GM18498 (cell line): ENCODE data around the gene CNTN4.
"Not testable (repeated sequence)": the region's sequence is repeated elsewhere in the genome, so short reads cannot be mapped to it uniquely, and the experiment has no call there.

Experiments
- ATAC-seq: cut with Tn5 transposase; IDR thresholded peaks from one replicate; pipeline ENCODE4 v1.9.1; 2021; ENCODE audit warnings: mild to moderate bottlenecking, moderate library complexity; ENCODE audit not compliant: unreplicated experiment

Gene CNTN4

DNA sequence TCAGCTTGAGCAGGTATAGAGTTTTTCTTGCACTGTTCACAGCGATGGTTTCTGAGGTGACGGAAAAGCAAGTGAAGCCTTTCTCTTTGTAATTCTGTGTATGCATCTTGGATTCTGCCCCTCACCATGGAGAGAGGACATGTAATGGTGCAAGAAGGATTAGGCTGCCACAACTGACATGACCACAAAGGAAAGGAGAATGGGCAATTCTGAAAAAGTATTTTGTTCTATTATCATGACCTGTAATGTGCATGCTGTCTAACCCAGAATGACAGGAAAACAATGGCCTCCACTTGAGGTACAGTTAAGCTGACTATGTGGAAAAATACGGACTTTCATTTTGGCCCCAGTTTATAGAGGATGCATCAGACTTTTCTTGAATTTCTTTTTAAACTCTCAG lies 784.6 kb downstream of the CNTN4 start:
- ATAC-seq = no peak

DNA sequence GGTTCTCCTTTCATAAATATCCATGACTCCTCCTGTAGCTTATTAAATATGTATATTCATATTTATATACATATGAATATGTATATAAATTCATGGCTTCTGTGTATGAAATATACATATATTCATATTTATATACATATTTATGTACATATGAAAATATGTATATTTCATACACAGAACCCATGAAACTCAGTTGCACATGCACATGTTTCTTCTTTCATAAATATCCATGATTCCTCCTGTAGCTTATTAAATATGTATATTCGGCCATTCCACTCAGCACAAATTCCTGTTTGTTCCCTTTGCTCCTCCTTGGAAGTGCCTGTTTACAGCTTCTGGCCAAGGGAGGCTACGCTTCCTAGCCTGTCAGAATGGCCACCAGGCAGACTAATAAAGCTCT lies 789.9 kb downstream of the CNTN4 start:
- no peak for ATAC-seq

DNA sequence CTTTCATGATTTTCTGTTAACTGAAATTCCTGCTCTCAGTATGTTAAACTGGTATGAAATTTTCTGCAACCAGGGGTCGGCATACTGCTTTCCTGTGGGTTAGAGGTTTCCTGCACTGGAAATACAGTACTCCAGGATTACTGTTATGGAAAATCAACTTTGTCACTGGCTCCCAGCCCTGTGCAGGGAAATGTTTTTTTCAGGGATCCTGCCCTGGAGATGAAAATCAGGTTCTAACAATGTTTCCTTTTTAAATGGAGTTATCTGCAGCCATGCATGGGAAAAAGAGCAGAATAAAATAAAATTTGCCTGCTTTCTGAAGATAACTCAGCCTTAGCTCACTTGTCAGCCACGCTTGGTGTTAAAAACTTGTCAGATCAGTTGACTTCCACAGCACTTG lies 791.1 kb downstream of the CNTN4 start:
- ATAC-seq = no peak

DNA sequence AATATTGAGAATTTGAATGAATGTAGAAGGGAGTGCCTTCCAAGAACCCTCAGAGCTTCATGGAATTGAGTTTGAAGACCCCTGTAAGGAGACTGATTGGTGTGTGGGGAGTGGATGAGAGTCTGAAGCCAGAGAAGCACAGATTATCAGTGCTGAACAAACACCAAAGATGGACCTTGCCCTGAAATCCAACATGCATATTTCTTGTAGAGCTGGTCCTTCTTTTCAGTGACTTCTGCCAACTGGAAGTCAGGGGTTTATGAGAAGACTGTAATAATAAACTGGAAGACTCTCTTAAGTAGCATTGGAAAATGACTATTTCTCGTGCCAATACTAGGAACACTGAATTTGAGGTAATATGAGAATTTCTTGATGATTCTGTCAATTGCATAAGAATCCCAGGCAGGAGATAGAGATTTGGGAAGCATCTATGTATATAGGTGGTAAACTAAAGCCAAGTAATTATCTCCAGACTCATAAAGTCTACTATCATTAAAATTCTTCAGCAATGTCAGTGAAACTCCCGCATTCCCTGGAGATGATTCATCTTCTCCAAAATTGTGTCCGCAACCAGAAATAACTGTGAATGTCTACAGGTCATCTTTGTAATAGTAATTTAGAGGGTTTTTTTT lies 797.8 kb downstream of the CNTN4 start:
- ATAC-seq = no peak

DNA sequence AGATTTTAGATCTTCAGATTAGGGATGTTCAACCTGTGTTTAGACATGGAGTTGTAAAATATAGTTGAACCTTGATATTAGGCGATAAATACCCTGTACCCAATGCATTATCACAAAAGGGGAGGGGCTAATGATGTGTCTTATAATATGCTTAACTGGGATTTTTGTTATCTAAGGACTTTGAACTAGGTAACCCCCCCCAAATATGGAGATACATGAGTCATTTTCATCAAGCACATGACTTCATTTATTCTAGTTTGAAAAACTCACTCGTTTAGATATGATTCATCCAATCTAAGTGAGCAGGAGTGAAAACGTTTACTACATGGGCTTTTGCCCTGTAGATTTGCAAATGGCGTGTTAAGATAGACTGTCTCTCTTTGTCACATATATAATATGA lies 799.2 kb downstream of the CNTN4 start:
- ATAC-seq = no peak

DNA sequence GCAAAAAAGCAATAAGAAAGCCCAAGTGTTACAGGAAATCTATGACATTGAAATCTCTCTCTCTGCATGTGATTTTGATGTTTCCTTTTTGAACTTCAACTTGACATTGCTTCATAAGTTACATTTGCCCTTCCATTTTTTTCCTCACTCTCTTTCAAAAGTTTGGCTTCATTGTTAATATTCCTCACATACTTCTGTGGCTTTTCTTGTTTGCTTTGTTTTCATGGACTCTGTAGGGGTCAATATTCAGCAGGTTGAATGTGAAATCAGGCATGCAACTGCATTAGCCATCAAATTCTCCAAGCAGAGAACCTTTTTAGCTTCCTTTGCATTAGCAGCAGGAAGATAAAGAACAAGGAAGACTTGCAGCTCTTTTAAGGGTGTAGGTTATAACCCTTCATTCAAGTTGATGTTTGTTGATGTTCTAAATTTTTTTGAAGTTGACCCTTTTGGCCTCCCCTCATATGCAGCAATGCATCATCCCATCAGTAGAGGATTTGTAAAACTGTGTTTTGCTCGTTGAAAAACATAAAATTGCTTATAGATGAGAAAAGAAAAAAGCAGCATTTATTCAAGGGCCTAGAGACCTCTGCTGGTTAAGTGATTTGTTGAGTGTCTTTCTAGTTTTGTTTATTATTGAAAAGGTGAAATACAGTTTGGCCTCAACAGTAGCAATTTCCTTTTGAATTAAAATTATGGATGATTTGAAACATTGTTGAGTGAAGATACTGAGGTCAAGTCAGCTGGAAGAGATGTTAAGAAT lies 800.1 kb downstream of the CNTN4 start:
- ATAC-seq = no peak

DNA sequence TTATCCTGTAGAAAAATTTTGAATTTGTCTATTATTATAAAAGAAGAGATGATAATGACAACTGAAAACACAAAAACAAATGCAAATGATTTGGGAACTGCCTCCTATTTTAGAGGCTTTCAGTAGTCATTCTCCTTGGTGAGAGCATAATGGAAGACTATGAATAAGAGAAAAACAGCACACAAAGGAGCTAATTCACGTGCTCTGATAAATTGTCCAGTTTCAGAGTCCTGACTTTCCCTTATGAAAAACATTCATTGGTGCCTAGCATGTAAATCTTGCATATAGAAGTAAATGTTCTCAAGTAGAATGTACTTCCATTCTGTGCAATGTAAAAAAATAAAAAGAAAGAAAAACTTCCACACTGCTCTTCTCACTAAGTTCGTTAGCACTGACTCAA lies 805.4 kb downstream of the CNTN4 start:
- ATAC-seq = no peak

DNA sequence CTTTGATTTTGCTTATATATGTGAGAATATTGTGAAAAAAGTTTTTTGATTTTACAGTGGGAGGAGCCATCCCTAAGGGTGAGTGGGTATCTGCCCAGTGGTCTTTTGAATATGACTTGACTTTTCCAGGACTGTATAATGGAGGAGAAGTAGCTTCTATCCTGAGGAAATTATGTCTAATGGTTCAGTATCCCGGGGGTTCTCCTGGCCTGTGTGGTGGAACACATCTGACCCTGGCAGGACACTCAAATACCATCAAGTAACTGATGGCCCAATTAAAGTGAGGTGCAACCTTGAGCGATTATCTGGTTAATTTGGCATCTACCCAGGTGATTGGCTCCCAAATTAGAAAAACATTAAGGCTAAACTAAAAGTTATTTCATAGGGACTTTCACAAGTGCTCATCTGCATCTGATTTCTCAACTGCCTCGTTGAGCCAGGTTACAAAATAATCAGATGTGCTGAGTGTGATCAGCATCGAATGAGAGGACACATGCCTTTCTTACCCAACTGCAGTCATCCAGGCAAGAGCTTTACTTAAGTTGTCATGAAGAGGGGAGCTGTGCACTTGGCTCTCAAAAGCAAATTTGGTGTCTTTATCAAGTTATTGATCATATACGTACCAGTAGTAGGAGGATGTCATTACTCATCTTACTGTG lies 810.2 kb downstream of the CNTN4 start:
- no peak for ATAC-seq

DNA sequence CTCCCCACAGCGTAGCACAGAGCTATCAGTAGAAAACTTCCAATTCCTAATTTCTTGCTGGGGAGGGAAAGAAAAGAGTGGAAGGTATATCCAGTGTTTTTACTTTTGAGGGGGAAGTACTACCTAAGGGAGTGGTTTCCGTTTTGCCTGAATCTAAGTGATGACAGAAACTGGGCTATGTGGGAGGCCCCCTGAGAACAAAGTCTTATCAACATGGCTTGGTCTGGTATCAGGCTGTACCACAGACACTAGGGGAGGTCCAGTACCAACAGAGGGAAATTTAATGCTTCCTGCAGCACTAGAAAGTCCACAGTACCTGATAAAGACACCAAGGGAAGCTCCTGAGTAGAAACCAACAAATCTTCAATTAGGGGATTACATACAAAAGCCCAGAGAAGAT lies 812.3 kb downstream of the CNTN4 start:
- ATAC-seq = no peak

DNA sequence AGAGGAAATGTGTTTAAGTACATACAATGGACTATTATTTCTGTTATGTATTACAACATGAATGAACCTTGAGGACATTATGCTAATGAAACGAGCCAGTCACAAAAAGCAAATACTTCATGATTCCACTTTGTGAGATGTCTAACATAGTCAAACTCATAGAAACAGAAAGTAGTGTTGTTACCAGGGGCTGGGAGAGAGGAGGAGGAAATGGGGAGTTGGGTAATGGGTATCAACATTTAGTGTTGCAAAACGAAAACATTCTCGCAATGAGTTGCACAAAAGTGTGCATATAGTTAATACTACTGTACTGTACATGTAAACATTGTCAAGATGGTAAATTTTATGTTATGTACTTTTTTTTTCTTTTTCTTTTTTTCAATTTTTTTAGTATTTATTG lies 817.2 kb downstream of the CNTN4 start:
- no peak for ATAC-seq

DNA sequence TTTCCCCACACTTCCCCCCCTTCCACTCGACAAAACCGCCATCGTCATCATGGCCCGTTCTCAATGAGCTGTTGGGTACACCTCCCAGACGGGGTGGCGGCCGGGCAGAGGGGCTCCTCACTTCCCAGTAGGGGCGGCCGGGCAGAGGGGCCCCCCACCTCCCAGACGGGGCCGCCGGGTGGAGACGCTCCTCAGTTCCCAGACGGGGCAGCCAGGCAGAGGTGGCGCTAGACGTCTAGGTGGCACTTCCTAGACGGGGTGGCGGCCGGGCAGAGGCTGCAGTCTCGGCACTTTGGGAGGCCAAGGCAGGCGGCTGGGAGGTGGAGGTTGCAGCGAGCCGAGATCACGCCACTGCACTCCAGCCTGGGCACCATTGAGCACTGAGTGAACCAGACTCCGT lies 818.0 kb downstream of the CNTN4 start:
- not testable (repeated sequence) for ATAC-seq

DNA sequence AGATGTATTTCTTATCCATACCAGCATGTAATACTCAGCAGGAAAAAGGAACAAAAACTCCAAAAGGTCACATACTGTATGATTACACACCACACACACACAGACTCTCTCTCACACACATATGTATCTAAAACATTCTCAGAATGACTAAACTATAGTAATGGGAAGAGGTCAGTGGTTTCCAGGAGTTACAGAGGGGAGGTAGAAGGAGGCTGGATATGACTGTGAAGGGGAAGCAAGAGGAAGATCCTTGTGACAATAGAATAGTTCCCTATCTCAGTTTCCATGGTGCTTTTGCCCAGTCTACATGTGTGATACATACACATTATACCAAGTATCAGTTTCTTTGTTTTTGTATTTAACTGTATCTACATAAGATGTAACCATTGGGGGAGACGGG lies 821.4 kb downstream of the CNTN4 start:
- ATAC-seq = no peak

DNA sequence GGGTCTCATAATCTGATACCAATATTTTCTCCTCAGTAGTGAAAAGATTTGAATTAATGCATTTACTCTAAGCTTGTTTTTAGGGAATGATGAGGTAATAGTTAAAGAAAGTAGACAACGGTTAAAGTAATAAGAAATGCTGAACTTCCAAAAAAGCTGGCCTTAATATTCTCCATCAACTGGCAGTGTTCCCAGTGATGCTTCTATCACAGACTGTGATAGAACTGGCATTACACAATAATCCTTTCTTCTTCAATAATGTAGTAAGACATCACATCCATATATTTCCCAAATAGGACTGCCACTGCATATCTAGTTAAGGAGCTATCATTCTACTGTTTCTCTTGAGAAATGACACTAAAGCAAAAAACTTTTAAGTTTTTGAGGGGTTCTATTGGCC lies 822.8 kb downstream of the CNTN4 start:
- no peak for ATAC-seq

DNA sequence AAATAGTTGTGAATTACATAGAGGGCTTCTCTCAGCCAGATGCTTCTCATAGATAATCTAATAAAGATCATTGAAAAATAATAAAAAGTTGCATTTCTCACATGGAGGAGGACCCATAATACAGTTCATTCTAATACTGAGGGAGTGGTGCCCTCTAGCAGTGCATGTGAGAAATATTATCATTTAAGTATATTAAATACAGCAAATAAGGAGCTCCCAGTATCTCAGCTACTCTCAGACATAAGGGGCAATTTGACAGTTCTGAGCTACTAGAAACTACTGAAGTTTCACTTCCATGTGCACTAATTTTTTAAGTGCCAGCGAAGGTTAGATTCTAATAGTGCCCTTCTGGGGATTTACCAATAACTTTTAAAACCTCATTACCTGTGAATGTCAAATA lies 823.2 kb downstream of the CNTN4 start:
- peak; percentile 85 for ATAC-seq

DNA sequence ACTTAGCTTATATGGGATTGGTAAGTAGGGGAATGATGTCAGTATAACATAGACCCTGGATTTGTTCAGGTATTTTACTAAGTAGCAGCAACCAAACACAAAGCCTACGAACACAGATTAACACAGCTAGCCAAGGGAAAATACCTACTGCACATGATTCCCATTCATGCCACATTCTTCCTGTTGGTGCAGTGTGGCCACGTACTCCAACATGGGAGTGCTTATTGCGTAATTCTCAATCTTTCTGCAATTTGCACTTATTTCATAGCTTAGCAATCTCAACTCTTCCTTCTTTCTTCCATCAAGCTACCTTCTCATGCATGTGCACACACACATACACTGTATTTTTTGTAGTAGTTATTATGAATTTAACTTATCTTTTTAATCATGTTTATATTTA lies 824.7 kb downstream of the CNTN4 start:
- no peak for ATAC-seq

DNA sequence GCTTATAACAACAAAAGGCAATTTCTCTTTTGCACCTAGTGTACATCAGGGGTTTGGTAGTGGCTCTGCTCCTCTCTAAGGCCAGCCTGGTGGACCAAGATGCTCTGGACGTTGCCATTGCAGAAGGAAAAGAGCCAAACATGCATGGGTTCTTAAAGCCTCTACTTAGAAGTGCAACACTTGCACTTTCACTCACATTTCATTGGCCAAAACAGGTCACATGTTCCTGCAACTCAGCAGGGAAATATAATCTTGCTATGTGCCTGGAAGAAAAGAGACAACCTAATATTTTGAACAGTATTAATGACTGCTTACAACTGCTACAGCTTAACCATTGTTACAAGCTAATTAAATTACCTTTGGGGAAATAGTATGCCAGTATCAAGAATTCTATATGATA lies 828.6 kb downstream of the CNTN4 start:
- no peak for ATAC-seq

DNA sequence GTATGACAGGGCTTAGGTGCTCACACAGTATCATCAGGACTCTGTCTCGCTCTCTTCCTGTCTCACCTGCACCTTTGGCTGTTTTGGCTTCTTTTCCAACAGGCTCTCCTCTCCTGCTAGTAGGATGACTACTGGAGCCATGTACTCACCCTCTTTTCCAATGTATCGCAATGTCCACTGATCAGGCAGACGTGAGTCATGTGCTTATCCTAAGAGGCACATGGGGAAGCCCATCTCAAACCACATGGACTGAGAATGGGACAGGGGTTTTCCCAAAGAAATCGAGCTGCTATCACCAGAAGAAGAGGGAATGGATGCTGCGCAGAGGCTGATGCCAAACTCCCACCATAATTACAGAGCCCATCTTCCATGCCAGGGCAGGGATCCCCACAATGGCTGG lies 830.9 kb downstream of the CNTN4 start:
- no peak for ATAC-seq

DNA sequence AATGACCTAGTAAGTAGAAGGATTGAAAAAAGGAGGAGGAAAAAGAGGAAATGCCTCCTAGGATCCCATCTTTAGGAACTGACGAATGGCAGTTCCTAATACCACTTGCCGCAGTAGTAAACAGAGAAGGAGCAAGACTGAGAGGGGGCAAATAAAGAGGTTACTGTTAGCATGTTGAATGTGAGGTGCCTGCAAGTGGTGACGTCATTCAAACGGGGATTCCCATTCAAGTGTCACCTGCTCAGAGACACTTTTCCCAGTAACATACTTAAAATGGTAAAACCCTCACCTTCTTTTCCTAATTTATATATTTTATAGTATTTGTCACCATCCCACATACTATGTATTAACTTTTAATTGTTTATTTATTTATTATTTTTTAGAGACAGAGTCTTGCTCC lies 832.6 kb downstream of the CNTN4 start:
- no peak for ATAC-seq

DNA sequence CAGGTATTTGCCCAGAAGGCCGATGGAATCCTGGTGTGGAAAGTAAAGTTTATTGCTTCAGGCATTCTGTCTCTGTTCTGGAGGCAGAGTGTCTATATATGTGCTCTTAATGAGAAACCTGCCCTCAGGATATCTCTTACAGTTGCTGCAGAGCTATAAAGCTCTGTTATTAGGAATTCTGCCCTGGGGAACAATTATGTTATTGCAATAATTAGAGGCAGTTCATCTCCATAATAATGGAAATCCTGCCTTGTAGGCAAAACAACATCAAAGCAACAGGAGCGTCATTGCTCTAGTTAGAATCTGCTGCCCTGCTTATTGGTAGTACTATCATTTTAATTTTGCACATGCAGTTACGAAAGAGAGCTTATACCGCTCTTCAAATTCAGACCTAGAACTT lies 835.9 kb downstream of the CNTN4 start:
- ATAC-seq = no peak

DNA sequence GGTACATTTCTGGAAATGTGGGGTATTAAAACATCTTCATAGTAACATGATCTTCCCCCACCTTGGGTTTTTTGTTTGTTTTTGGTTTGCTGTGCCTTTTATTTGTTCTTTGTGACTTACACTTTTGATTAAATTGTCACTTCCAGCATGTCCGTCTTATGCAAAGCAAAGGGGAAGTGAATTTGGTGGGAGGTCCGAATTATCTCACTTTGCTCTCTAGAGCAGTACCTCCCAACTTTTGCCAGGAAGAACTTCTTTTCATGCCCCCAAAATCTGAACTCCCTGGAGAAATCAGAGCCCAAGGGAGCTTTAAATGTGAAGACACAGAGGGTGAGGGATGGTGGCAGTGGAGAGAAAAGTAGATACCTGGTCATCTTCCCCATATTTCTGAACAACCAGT lies 838.4 kb downstream of the CNTN4 start:
- no peak for ATAC-seq

DNA sequence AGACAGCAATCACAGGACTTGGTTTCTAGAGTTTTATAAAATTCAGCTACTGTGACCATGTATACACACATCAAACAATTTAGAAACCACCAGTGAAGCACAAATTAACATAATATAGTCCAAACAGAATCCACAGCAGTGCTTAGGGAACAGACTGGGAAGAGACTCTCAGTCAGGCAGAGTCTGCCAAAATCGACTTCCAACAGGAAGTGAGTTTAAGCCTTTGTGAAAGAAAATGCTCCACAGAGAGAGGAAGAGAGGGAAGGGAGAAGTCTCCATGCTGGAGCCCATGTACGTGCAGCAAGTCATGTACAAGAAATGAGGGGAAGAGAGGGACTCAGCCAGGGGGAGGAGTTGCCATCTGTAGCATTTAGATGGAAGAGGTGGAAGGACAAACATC lies 838.9 kb downstream of the CNTN4 start:
- no peak for ATAC-seq

DNA sequence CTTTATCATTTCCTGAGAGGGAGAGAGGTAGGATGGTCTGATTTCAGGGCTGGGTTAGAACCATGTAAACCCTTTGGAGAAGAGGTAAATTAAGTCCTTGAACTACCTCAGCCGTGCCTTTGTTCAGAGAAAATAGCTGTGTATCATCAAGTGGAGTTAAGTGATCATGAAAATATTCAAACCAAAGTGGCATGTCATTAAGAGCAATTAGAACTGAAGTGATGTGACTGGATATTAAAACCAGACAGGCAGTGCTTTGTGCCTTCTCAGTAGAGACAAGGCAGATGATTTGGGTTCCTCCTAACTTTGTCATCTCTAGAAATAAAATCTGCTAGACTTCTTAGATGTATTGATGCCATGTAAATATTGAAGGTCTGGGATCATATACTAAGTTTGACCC lies 840.0 kb downstream of the CNTN4 start:
- ATAC-seq = no peak
